Common myeloid progenitor, CD34-positive (primary cell): ENCODE data around the gene RPL9.

Experiments used
- CTCF ChIA-PET: fragments of 350-600 bp; sonication (Branson Sonifier 250); formaldehyde crosslinking; loops from one replicate; lab custom pipeline; 2021; ENCODE audit warnings: antibody characterized with exemption; lab: Charles Lee
- POLR2A ChIA-PET: fragments of 350-600 bp; sonication (Branson Sonifier 250); formaldehyde crosslinking; loops from one replicate; lab custom pipeline; 2021; ENCODE audit warnings: antibody characterized with exemption; lab: Charles Lee
- DNase-seq, 3 donors: peaks; one replicate each; pipeline versions ENCODE4 v3.0.0 to v3.0.0-alpha.2; 2013
- H3K27ac ChIP-seq, 2 experiments: 1 replicate in 1 of 2; 2 replicates in 1 of 2; pipeline ENCODE4 v1.7.0; 2013; ENCODE audit warnings: inconsistent platforms in 2 of 2, low read length in 2 of 2, mild to moderate bottlenecking in 2 of 2, low read depth in 1 of 2, moderate library complexity in 1 of 2; ENCODE audit not compliant: severe bottlenecking in 2 of 2, insufficient read depth in 1 of 2, poor library complexity in 1 of 2
- H3K27me3 ChIP-seq, 5 experiments: replicated peaks in 2 of 5; 1 replicate in 3 of 5; 2 replicates in 2 of 5; pipeline versions ENCODE4 v1.6.1 to v1.7.0; 2013; ENCODE audit warnings: low read length in 4 of 5, mild to moderate bottlenecking in 2 of 5, moderate library complexity in 2 of 5, inconsistent platforms in 1 of 5; ENCODE audit not compliant: insufficient read depth in 5 of 5, control insufficient read depth in 4 of 5
- H3K36me3 ChIP-seq, 4 experiments: 1 replicate in 2 of 4; 2 replicates in 2 of 4; pipeline versions ENCODE4 v1.6.1 to v1.7.0; 2013; ENCODE audit warnings: low read length in 3 of 4, control low read depth in 1 of 4, mild to moderate bottlenecking in 1 of 4; ENCODE audit not compliant: control insufficient read depth in 4 of 4, insufficient read depth in 4 of 4
- H3K4me1 ChIP-seq, 4 experiments: 1 replicate in 3 of 4; 2 replicates in 1 of 4; pipeline versions ENCODE4 v1.6.1 to v1.7.1; 2013; ENCODE audit warnings: low read length in 3 of 4, mild to moderate bottlenecking in 3 of 4, control low read depth in 1 of 4, inconsistent platforms in 1 of 4, moderate library complexity in 1 of 4; ENCODE audit not compliant: control insufficient read depth in 4 of 4, insufficient read depth in 4 of 4; ENCODE audit errors: control extremely low read depth in 1 of 4
- H3K4me3 ChIP-seq, 7 experiments: 1 replicate in 4 of 7; 2 replicates in 3 of 7; pipeline versions ENCODE4 v1.5.1 to v1.7.0; 2013; ENCODE audit warnings: mild to moderate bottlenecking in 7 of 7, low read length in 6 of 7, moderate library complexity in 6 of 7, inconsistent platforms in 2 of 7, low read depth in 2 of 7, control low read depth in 1 of 7; ENCODE audit not compliant: insufficient read depth in 4 of 7, control insufficient read depth in 1 of 7; ENCODE audit errors: extremely low read depth in 1 of 7
- H3K9me3 ChIP-seq, 5 experiments: 1 replicate in 4 of 5; 2 replicates in 1 of 5; pipeline versions ENCODE4 v1.6.1 to v1.7.1; 2013; ENCODE audit warnings: low read length in 4 of 5, mild to moderate bottlenecking in 2 of 5, inconsistent platforms in 1 of 5, low read depth in 1 of 5, moderate library complexity in 1 of 5; ENCODE audit not compliant: control insufficient read depth in 4 of 5, insufficient read depth in 2 of 5; ENCODE audit errors: control extremely low read depth in 1 of 5
- WGBS: methylation state at CpG from one replicate; pipeline ENCODE4 v1.1.5; 2013; ENCODE audit not compliant: insufficient coverage; 5-methylcytosine and 5-hydroxymethylcytosine counted together

RPL9 gene

GRCh38 chr4:39497909-39498726 lies 39.4 kb upstream of the RPL9 start:
- Histone ChIP-seq H3K9me3 (no peaks in the 10 kb centered on the region), H3K27ac (no peak overlapping the region), H3K4me1 (no peaks in the 10 kb centered on the region), H3K27me3 (no peaks in the 10 kb centered on the region), H3K4me3 (no peak overlapping the region), H3K36me3 (peaks cover 2 to 17% (median 8%) of the 10 kb centered on the region in 4 experiments)
- 100% methylated on average over 1 of the region's 1 CpG for WGBS
- POLR2A ChIA-PET, result no interaction called here
- no peak for DNase-seq
- CTCF ChIA-PET, result no interaction called here

GRCh38 chr4:39495446-39496213 lies 36.9 kb upstream of the RPL9 start:
- no peak overlapping the region for H3K27ac ChIP-seq
- no peaks in the 10 kb centered on the region for H3K27me3 ChIP-seq
- CTCF ChIA-PET, result no interaction called here
- no peaks in the 10 kb centered on the region for H3K4me1 ChIP-seq
- POLR2A ChIA-PET, result no interaction called here
- WGBS, result 100% methylated on average over 2 of the region's 4 CpGs
- DNase-seq, result no peak
- peaks cover 2 to 9% (median 3%) of the 10 kb centered on the region in 4 experiments for H3K36me3 ChIP-seq
- no peaks in the 10 kb centered on the region for H3K9me3 ChIP-seq
- H3K4me3 ChIP-seq, result no peak overlapping the region

- WGBS, result 100% methylated on average over 1 of the region's 1 CpG
- Histone ChIP-seq H3K4me1 (no peaks in the 10 kb centered on the region), H3K4me3 (no peak overlapping the region), H3K27me3 (no peaks in the 10 kb centered on the region), H3K36me3 (peaks cover 2 to 6% (median 3%) of the 10 kb centered on the region in 4 experiments), H3K27ac (no peak overlapping the region), H3K9me3 (no peaks in the 10 kb centered on the region)
- no peak for DNase-seq
- ChIA-PET CTCF (interaction anchor here (1.9 kb wide), 1 partner anchor 10 kb away, joined by 6 read pairs; no protein-coding TSS in a partner anchor), POLR2A (no interaction called here)
Observed at GRCh38 chr4:39494354-39494753, 35.6 kb upstream of the RPL9 start.

GRCh38 chr4:39490322-39490721 lies 31.6 kb upstream of the RPL9 start:
- CTCF ChIA-PET, result no interaction called here
- WGBS, result 100% methylated on average over 1 of the region's 2 CpGs

GRCh38 chr4:39486221-39486804 lies 27.6 kb upstream of the RPL9 start:
- DNase-seq, result no peak
- CTCF ChIA-PET, result no interaction called here
- WGBS, result 91% methylated on average over 9 of the region's 10 CpGs
- no peak overlapping the region for H3K27ac ChIP-seq
- H3K36me3 ChIP-seq, result no peaks in the 10 kb centered on the region
- no peak overlapping the region for H3K4me3 ChIP-seq
- peaks cover 0 to 8% (median 2%) of the 10 kb centered on the region in 5 experiments for H3K9me3 ChIP-seq
- POLR2A ChIA-PET, result no interaction called here
- no peaks in the 10 kb centered on the region for H3K27me3 ChIP-seq
- H3K4me1 ChIP-seq, result no peaks in the 10 kb centered on the region

More at GRCh38 chr4:39490322-39490721, 31.6 kb upstream of the RPL9 start:
- Histone ChIP-seq H3K27ac (no peak overlapping the region), H3K9me3 (no peaks in the 10 kb centered on the region), H3K27me3 (no peaks in the 10 kb centered on the region), H3K36me3 (no peaks in the 10 kb centered on the region), H3K4me1 (no peaks in the 10 kb centered on the region), H3K4me3 (no peak overlapping the region)
- DNase-seq, result no peak
- POLR2A ChIA-PET, result no interaction called here

- ChIA-PET CTCF (interaction anchor here (1.7 kb wide), 1 partner anchor 9 kb away, joined by 6 read pairs; no protein-coding TSS in a partner anchor), POLR2A (no interaction called here)
- H3K36me3 ChIP-seq, result no peaks in the 10 kb centered on the region
- H3K9me3 ChIP-seq, result peaks cover 0 to 8% (median 2%) of the 10 kb centered on the region in 5 experiments
- no peak for DNase-seq
- WGBS, result 98% methylated on average over 6 of the region's 6 CpGs
- H3K4me1 ChIP-seq, result no peaks in the 10 kb centered on the region
- no peaks in the 10 kb centered on the region for H3K27me3 ChIP-seq
- no peak overlapping the region for H3K27ac ChIP-seq
- H3K4me3 ChIP-seq, result no peak overlapping the region
Observed at GRCh38 chr4:39484582-39485272, 26.0 kb upstream of the RPL9 start.
